ENCODE results near the gene RTP2.
A peak's percentile ranks its signal among the peaks of the same experiment; 100 is the strongest.

The RTP2 gene

DNA sequence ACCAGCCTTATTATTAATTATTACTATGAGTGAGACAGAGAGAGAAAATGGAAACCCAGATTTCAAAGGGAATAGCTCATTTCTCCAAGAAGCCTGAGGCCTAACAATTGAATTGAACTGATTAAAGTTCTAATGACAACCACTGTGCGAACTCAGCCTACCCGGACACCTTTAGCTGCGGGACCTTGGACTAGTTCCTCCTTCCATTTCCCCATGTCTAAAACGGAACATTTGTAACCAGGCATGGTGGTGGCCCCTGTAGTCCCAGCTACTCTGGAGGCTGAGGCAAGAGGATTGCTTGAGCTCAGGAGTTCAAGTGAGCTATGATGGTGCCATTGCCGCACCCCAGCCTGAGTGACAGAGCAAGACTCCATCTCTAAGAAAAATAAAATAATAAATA lies 16.4 kb upstream of the RTP2 start:
- H3K4me3 ChIP-seq (ENCODE audit: low read depth, low read length): no peak overlapping the region
- TF ChIP-seq, protein P1, sequence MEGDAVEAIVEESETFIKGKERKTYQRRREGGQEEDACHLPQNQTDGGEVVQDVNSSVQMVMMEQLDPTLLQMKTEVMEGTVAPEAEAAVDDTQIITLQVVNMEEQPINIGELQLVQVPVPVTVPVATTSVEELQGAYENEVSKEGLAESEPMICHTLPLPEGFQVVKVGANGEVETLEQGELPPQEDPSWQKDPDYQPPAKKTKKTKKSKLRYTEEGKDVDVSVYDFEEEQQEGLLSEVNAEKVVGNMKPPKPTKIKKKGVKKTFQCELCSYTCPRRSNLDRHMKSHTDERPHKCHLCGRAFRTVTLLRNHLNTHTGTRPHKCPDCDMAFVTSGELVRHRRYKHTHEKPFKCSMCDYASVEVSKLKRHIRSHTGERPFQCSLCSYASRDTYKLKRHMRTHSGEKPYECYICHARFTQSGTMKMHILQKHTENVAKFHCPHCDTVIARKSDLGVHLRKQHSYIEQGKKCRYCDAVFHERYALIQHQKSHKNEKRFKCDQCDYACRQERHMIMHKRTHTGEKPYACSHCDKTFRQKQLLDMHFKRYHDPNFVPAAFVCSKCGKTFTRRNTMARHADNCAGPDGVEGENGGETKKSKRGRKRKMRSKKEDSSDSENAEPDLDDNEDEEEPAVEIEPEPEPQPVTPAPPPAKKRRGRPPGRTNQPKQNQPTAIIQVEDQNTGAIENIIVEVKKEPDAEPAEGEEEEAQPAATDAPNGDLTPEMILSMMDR (IDR thresholded peaks at IDR 0.05; ENCODE audit: low read depth, low read length, missing control alignments): no peak
- no peak for DNase-seq (ENCODE audit: low read depth)
- in situ Hi-C loops (cut with HindIII; ENCODE audit: low sequenced_read_pairs): no loop called here

DNA sequence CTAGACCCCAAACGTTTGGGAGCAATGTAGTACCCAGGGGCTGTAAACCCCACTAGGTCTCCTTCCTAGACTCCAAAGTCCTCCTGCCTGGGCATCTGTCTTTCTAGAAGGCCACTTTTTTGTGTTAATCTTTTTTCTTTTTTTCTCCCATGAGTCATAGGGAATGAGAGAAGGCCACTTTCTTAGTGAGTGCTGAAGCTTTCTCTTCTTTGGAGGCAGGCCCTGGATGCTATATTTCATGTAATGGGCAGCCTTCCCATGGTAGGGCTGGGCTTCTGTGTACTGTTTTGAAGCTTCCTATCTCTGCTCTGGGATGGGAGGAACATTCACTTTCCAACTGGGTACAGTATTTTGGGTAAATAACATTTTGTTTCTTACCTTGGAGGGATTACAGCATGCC lies 15.2 kb upstream of the RTP2 start:
- no peak overlapping the region for H3K4me3 ChIP-seq (ENCODE audit: low read depth, low read length)
- TF ChIP-seq, protein P1 (IDR thresholded peaks at IDR 0.05; ENCODE audit: low read depth, low read length, missing control alignments): no peak
- in situ Hi-C loops (cut with HindIII; ENCODE audit: low sequenced_read_pairs): no loop called here
- no peak for DNase-seq (ENCODE audit: low read depth)

DNA sequence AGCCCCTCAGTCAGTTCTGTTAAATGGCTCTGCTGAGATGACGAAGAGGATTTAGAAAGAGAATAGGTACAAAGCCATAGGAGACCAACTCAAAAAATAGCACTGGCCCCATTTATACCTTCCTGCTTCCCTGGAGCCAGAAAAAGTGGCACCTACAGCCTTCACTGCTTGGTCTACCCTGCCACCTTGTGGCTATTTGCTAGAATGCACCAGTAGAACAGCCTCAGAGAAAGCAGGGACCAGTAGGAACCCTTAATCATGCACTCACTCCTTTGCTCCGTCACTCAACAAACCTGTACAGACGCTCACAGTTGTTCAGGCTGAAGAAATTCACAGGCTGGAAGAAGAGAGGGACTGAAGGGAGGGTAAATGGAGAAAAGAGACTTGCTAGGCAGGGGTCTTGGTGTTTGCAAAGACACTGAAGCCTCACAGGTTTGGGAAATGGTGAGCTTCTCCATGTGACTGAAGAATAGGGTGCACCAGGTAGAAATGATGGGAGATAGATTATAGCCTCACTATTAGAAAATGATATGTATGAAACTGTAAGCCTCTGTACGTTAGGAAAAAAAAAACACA lies 12.1 kb upstream of the RTP2 start:
- no peak overlapping the region for H3K4me3 ChIP-seq (ENCODE audit: low read depth, low read length)
- TF ChIP-seq, protein P1 (IDR thresholded peaks at IDR 0.05; ENCODE audit: low read depth, low read length, missing control alignments): peak; percentile 97
- peak; percentile 65 for DNase-seq (ENCODE audit: low read depth)
- in situ Hi-C loops (cut with HindIII; ENCODE audit: low sequenced_read_pairs): no loop called here

DNA sequence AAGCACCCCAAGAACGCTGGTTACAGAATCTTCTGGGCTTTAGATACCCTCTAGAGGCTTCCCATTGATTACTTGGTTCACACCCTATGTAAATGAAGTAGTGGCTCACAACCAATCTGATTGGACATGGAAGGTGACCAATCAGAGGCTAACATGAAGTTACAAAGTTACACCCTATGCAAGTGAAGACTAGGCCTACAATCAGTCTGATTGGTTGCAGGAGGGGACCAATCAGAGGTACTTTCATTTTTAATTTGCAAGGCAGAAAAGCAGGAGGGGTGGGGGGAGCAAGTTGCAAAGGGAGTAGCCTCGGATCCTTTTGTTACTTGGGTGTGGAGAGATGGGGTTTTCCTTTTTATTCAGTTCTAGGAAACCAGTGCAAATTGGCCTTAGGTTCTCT lies 11.1 kb upstream of the RTP2 start:
- TF ChIP-seq, protein P1 (IDR thresholded peaks at IDR 0.05; ENCODE audit: low read depth, low read length, missing control alignments): no peak
- in situ Hi-C loops (cut with HindIII; ENCODE audit: low sequenced_read_pairs): no loop called here
- no peak overlapping the region for H3K4me3 ChIP-seq (ENCODE audit: low read depth, low read length)
- DNase-seq (ENCODE audit: low read depth): no peak

DNA sequence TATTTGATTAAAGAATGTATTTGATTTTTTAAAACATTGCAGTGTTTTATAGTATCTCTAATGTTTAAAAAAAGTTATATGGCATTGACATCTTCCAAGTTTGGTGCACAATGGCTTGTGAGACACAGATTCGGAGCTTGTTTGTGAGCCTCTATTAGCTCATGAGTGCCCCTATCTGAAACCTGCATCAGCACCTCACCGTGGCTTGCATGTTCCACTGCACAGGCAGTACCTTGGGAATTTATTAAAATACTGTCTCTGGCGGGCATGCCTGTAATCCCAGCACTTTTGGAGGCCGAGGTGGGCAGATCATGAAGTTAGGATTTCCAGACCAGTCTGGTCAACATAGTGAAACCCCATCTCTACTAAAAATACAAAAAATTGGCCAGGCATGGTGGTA lies 6.8 kb upstream of the RTP2 start:
- TF ChIP-seq, protein P1 (IDR thresholded peaks at IDR 0.05; ENCODE audit: low read depth, low read length, missing control alignments): peak; percentile 15

DNA sequence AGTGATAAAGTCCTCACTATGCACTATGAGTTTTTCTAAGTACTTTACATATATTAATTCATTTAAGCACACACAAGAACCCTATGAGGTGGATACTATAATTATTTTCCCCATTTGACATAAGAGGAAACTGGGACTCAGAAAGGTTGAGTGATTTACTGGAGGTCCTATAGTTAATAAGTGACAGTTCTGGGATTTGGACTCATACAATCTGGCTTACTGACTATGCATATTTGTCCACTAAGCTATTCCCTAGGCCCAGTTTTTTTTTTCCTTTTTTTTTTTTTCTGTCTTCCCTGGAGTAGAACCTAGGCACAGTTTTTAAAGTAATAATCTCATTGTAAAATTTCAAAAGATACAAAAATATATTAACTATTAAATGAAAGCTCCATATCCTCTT lies 6.3 kb upstream of the RTP2 start:
- no peak for DNase-seq (ENCODE audit: low read depth)
- in situ Hi-C loops (cut with HindIII; ENCODE audit: low sequenced_read_pairs): no loop called here
- TF ChIP-seq, protein P1 (IDR thresholded peaks at IDR 0.05; ENCODE audit: low read depth, low read length, missing control alignments): no peak
- H3K4me3 ChIP-seq (ENCODE audit: low read depth, low read length): no peak overlapping the region

More for the DNA sequence above, 6.8 kb upstream of the RTP2 start:
- in situ Hi-C loops (cut with HindIII; ENCODE audit: low sequenced_read_pairs): no loop called here
- no peak overlapping the region for H3K4me3 ChIP-seq (ENCODE audit: low read depth, low read length)
- DNase-seq (ENCODE audit: low read depth): no peak
